Cardiac fibroblast (primary cell): Measurements from ENCODE around the gene MDM4.

Experiments used
- DNase-seq, 2 donors: peaks; one replicate each; pipeline versions ENCODE4 v3.0.0 to v3.0.0-alpha.2; 2010; ENCODE audit warnings: low read depth in 2 of 2
- H3K4me3 ChIP-seq, 2 donors: replicated peaks in 1 of 2; 1 replicate in 1 of 2; 2 replicates in 1 of 2; pipeline ENCODE4 v1.5.1; 2011; ENCODE audit warnings: low read depth in 2 of 2, low read length in 2 of 2, mild to moderate bottlenecking in 2 of 2, moderate library complexity in 1 of 2
- CTCF ChIP-seq: IDR thresholded peaks from one replicate; pipeline ENCODE4 v1.5.1; 2011; ENCODE audit warnings: low read depth, mild to moderate bottlenecking, low read length, inconsistent platforms

The MDM4 gene

GRCh38 chr1:204499511-204500468, 16.4 kb upstream of the MDM4 start:
- no peak for DNase-seq
- no peak for TF ChIP-seq CTCF
- no peak overlapping the region for H3K4me3 ChIP-seq

GRCh38 chr1:204502241-204502640, 14.0 kb upstream of the MDM4 start:
- no peak for DNase-seq
- no peak for TF ChIP-seq CTCF
- no peak overlapping the region for H3K4me3 ChIP-seq

GRCh38 chr1:204503122-204503912, 12.9 kb upstream of the MDM4 start:
- TF ChIP-seq CTCF, result peak; percentile 56
- H3K4me3 ChIP-seq, result no peak overlapping the region
- DNase-seq, result peak; percentile 86

- no peak overlapping the region for H3K4me3 ChIP-seq
- TF ChIP-seq CTCF, result no peak
- DNase-seq, result no peak
These were observed 12.2 kb upstream of the MDM4 start for GRCh38 chr1:204503913-204504519.

GRCh38 chr1:204505674-204506200, 10.5 kb upstream of the MDM4 start:
- DNase-seq, result no peak
- peak overlapping the region; percentile 40 to 54 for H3K4me3 ChIP-seq
- no peak for TF ChIP-seq CTCF

- TF ChIP-seq CTCF, result no peak
- DNase-seq, result peak; percentile 95 to 98
- peak overlapping the region; percentile 40 to 54 for H3K4me3 ChIP-seq
These were observed 9.8 kb upstream of the MDM4 start for GRCh38 chr1:204506201-204506968.
